ENCODE data around the gene CTIF.

The CTIF gene

DNA sequence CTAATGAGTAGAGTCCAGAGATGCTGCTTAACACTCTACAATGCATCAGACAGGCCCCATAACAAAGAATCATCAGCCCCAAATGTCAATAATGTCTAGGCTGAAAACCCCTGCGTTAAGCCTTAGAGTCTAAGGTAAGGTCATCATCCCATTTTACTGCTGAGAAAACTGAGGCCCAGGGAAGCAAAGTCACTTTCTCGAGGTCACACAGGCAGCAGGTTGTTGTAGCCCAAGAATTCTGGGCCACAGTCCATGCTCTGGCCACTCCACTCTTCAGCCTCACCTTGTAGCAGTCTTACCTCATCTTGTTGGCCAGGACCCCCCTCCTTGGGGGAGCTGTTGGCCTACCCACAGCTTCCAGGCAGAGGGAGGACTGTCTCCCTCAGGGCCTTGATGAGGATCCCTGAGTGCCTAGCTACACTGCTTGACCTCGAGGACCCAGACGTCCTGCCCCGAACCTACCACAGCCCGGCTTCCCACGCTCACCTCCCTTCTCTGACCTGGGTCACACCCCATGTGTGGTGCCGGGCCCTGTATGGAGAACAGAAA lies 357.6 kb downstream of the CTIF start:
- no peak for DNase-seq

DNA sequence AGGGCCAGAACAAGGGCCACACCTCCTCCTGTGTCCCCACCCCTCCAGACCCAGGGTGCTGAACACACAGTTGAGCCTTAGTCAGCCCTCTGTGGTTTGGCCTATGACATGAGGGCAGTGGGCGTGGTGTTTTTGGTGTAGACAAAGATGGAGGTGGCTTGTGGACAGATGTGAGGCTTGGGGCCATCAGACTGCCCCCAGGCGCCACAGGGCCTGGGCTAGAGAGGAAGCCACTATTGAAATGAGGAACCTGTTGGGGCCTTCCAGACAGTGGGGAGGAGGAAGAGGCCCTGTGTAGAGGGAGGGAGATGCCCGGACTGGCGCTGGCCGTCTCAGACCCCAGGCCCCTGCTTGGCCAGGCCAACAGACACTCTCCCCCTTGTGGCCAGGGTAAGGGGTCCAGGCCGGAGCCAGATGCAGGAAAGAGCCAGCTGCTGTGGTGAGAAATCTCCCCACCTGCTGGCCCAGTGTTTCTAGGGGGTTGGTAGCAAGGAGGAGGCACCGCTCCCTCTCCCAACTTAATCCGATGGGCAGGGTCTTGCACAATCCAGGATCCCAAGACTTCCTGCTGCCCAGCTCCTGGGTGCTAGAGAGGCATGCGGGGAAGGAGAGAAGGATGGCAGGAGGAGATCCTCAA lies 358.2 kb downstream of the CTIF start:
- DNase-seq: no peak

DNA sequence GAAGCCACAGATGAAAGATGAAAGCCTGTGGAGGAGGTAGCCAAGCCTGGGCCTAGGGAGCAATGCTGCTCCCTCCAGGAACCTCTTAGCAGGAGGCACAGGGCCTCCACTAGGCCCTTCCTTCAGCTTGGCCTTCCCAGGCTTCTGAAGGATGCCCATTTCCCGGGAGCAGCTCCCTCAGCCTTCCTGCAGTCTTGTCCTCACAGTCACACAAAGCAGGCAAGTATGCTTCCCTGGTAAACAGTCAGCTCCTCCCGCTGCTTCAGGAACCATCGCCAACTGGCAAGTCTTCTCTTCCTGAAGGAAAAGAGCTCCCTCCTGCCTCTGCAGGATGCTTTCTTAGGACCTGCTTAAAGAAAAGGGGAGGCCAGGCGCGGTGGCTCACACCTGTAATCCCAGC lies 358.7 kb downstream of the CTIF start:
- no peak for DNase-seq

- DNase-seq: no peak
These were observed 359.7 kb downstream of the CTIF start for GRCh38 chr18:48898521-48898920.

- no peak for DNase-seq
These were observed 360.8 kb downstream of the CTIF start for GRCh38 chr18:48899558-48900174.

DNA sequence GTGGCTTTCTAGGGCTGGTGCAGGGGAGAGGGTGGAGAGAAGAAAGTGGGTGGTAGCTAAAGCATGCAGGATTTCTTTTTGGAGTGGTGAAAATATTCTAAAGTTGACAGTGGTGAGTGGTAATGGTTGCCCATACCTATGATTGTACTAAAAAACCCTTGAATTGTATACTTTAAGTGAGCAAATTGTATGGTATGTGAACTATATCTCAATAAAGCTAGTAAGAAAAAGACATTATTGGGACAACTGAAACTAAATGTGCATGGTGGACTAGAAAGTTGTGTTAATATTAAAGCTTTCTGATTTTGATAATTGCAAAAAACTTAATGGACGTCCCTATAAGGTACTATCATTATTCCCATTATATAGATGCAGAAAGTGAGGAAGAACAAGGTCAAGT lies 361.6 kb downstream of the CTIF start:
- DNase-seq: no peak

DNA sequence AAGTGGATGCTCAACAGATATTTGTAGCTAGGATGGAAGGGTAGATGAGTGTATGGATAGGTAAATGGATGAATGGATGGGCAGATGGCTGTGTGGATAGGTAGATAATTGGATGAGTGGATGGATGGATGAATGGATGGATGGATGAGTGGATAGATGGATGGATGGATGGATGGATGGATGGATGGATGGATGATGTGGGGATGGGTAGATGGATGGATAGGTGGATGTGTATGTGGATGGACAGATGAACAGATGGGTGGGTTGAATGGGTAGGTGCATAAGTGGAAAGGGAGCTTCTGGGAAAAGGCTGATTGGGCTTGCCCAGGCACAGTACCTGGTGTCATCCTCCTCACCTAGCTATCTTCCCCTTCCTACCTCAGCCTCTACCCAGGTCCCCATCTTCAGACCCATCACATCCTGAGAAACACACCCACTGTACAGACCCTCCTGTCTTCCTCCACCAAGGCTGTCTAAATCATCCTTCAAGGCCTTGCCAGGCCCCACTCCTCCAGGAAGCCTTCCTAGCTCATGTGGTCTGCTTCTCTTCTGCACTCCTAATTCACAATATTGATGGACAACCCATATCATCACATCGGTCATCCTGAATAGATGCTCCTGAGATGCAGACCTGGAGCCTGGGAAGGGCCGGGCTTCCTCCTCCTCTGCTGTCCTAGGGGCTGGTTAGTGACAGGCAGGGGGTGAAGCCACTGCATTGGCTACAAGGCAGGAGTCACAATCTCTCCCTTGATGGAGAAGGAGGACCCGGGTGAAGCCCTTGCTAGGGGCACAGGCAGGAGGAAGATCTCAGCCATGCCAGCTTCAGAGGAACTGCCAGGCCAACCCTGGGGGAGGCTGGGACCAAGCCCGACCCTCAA lies 362.6 kb downstream of the CTIF start:
- DNase-seq: no peak

- no peak for DNase-seq
These were observed 363.4 kb downstream of the CTIF start for GRCh38 chr18:48902023-48902855.

DNA sequence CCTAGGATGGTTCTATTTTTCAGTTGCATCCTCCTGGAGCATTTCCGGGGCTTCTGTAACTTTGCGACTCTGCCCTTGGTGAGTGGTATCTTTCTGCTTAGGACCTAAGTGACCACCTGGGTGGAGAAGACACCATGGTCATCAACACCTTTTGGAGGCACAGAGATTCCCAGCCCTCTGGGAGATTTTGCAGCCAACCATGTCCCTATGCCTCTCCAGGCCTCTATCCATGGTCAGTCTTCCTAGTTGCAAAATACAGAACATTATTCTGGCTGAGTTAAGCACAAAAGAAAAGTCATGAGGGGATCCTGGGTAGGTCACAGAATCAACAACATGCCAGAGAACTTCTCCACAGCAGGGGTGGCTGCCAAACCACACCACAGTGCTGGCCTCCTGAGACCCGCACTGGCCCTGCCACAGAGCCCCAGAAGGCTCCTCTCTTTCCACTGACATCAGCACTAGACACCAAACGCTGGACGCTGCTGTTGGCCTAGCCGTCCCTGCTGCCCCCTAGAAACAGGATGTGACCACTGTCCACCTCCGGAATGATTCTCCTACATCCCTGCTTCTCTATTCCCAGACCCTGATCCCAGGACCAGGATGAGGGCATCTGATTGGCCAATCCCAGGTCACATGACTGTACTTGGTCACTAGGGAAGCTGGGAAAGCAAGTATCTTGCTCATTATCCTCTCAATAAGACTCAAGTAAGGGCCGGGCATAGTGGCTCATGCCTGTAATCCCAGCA lies 364.2 kb downstream of the CTIF start:
- no peak for DNase-seq

DNA sequence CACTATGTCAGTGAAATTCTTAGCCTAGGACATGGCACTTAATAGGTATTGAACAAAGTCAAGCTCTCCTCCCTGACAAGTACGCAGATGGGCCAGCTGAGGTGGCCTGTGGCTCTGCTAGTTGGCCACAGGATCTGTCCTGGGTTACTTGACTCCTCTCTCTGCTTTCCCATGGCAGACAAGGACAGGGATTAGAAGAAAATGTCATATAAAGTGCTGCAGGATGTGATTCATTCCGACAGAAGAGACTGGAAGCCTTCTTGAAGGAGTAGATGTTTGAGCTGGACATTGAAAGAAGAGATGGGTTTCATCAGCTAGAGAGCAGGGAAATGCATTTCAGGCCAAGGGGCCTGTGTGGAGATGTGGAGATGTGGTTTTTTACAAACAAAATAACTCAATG lies 365.3 kb downstream of the CTIF start:
- no peak for DNase-seq

- DNase-seq: no peak
These were observed 366.1 kb downstream of the CTIF start for GRCh38 chr18:48904847-48905394.

- no peak for DNase-seq
These were observed 366.7 kb downstream of the CTIF start for GRCh38 chr18:48905513-48905912.

GRCh38 chr18:48908916-48909315 lies 370.1 kb downstream of the CTIF start:
- no peak for DNase-seq

DNA sequence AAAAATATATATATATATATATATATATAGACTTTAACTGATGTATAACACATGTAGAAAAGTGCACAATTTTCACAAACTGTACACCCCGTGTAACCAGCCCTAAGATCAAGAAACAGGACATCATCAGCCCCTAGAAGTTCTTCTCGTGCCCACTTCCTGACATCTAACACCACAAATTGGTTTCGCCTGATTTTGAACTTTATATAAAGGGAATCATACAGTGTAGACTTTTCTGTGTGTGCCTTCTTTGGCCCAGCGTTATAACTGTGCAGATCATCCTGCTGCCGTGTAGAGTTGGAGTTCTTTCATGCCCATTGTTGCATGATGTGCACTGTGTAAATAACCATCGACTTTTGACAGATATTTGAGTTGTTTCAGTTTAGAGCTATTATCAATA lies 370.9 kb downstream of the CTIF start:
- DNase-seq: no peak

DNA sequence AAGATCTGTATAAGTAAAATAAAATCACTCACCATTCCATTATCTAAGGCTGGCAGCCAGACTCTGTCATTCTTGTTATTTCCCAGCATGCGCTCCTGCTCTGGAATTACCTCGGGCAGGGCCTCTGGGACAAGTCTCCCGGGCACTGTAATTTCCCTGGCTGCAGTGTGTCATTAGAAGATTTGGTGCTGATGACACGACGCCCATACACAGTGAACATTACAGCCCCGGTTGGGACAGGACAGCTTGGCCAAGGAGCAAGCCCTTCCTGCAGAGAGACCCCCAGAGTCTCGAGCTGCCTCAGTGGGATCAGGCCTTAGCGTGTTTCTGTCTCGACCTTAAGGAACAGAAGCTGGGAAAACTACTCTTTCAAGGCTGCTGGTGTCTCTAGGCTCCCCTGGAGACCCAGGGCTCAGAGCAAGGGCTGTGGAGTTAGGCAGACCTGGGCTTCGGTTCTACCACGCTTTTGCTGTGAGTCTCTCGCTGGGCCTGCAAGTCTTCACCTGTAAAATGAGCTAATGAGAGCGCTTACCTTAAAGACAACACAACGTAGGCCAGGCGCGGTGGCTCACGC lies 372.2 kb downstream of the CTIF start:
- DNase-seq: no peak

Measured in activated gamma-delta T cell treated with Interleukin-2 at 50 U/mL for 16 hours (primary cell).